Measurements from ENCODE around the gene RGS6. TPM values are rescaled to one million over a fixed set of nuclear protein-coding genes. Genes with fewer than 3 reads are reported as not detected.
A peak's percentile ranks its signal among the peaks of the same experiment; 100 is the strongest.

The RGS6 gene
- polyA plus RNA-seq, 1 donor, result 1.00 TPM

DNA sequence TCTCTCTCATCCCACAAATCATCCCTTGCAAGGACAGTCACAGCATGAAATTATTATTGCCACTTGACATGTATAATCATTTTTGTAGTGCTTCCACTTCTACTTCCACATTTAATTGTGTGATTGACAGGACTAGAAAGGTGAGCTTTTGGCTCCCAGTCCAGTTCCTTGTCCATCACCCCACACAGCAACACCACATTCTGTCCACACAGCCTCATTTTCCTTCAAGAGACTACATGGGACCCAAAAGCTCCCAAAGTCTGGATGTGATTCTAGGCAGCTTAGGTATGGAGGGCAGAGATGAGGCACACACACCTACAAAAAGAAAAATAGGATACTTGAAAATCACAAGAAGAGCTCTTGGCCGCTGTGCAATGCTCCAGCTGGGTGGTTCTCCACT is 595.4 kb downstream of the RGS6 start:
- no peak for DNase-seq

- DNase-seq, result no peak
Measured at GRCh38 chr14:72528059-72528862, 596.0 kb downstream of the RGS6 start.

DNA sequence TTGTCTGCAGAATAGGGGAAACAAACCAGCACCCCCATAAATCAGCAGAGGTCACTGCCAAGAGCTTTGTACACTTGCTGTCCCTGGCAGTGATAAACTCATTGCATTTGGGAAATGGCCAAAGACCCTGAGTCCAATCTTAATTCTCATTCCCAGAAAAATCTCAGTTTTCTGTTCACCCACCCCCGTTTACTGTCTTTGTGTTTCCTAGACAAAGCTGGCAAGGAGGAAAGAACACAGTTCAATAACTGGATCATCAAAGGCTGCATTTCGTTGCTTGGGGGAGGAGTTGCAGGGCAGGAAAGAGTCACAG is 596.6 kb downstream of the RGS6 start:
- DNase-seq, result no peak

GRCh38 chr14:72532686-72533454 is 600.6 kb downstream of the RGS6 start:
- DNase-seq, result no peak

- DNase-seq, result no peak
Measured at GRCh38 chr14:72535485-72535884, 603.3 kb downstream of the RGS6 start.

GRCh38 chr14:72538387-72538786 is 606.2 kb downstream of the RGS6 start:
- DNase-seq, result no peak

DNA sequence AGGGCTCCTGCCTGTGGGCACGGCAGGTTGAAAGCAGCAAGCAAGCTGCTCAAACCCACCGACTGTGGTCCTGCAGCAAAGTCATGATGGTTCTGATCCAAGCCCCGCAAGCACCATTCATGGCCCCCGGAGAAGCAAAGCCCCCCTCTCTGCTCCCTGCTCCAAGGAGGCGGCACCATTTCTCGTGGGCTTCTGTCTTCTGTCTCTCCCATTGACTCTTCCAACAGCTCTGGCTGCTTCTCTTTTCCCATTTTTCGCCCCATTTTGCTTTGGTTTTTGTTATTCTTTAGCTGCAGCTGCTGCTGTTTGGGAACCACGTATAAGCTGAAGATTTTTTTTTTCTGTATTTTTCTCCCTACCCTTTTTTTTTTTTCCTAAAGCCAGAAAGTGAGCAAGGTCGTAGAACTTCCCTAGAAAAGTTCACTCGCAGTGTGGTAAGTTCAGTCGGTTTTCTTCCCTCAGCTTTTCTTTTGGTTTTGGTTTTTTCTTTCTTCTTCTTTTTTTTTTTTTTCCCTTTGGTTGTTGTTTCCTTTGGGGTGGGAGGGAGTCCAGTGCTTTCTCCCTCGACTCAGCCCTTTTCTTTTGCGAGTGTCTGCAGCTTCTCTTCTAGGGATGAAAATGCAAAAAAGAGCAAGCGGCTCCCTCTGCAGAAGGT is 607.6 kb downstream of the RGS6 start:
- no peak for DNase-seq

DNA sequence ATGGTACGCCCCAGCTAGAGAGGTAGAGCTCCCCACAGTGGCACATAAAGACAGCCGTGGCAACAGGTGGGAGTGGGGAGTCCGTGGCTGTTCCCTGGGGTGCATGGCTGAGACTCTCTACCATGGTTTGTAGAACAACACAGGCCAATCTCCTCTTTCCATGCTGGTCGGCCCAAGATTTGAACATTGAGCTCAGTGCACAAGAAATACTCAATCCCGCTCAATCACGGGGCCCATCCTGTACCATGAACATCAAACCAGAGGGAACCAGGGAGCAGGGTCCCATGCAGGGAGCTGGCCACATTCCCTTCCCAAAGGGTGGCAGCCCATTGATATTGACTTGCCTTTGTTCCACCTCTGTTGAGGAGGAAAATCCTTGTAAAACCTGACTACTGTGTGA is 608.6 kb downstream of the RGS6 start:
- no peak for DNase-seq

DNA sequence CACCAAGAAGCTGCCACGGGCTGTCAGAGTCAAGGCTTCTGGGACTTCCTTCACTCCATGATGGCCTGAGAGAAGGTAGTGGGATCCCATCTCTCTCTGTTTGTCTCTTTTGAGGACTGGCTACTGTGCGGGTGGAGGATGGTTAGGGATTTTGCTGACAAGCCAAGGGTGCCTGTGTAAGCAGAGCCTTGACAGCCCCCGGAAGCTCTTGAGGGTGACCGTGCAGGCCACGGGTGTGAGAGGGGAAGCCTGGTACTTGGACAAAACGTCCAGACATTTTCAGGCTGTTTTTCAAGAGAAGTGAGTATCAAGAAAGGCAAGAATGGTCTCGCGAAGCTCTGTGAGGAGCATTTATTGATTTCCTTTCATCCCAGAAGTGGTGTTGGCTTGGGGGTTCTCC is 609.3 kb downstream of the RGS6 start:
- no peak for DNase-seq

DNA sequence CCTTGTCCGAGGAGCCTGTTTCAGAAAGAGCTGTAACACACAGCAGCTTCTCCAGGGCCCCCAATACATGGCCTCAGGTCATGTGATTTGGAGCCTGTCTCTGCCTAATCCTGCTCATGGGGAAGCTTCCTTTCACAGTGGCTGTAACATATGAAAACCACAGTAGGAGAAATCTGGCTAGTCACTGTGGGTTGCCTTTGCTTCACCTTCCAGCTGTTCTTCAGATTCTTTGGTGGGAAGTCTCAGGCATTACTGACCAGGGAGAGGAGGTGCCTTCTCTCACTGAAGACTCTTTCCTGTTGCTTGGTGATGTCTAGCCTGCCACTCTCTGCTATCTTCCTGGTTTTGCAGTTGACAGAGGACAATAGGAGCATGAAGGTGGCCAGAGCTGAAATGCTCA is 611.1 kb downstream of the RGS6 start:
- no peak for DNase-seq

GRCh38 chr14:72544615-72545387 is 612.6 kb downstream of the RGS6 start:
- DNase-seq, result peak; percentile 33

- no peak for DNase-seq
Measured at GRCh38 chr14:72545411-72546311, 613.4 kb downstream of the RGS6 start.

GRCh38 chr14:72546344-72547016 is 614.3 kb downstream of the RGS6 start:
- DNase-seq, result no peak

GRCh38 chr14:72547999-72548398 is 615.8 kb downstream of the RGS6 start:
- DNase-seq, result no peak

- no peak for DNase-seq
Measured at GRCh38 chr14:72549026-72549425, 616.8 kb downstream of the RGS6 start.

GRCh38 chr14:72549854-72550253 is 617.6 kb downstream of the RGS6 start:
- DNase-seq, result no peak

DNA sequence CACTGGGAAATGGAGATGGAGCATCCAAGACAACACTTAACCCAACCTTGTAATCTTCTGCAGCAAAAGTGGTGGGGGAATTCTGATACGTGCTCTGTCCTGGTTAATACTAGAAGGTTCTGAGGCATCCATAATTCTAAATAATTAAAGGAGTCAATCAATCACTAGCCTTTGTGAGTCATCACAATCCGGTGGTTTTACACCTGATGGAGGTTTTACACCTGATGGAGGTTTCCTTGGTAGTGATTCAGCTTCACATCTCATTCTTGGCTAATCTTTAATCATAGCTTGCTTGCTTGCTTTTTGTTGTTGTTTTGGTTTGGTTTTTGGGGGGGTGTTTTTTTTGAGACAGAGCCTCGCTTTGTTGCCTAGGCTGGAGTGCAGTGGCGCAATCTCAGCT is 618.3 kb downstream of the RGS6 start:
- DNase-seq, result no peak

DNA sequence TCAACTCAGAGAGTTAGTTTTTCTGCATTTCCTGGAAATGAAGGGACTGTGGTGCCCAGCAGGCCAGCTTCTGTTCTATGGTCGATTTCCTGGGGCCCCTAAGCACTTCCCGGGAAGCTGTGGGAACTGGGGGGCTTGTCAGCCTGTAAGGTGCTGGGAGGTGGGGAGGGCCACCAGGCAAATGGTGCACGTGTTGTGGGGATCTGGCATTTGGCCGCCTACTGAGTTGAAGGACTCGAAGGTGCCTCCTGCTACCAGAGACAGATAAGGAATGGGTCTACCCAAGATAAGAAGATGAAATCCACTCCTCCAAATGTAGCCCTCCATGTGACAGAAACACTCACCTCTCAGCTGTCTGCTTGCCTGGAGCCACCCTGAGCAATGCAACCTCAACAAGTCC is 620.0 kb downstream of the RGS6 start:
- no peak for DNase-seq

DNA sequence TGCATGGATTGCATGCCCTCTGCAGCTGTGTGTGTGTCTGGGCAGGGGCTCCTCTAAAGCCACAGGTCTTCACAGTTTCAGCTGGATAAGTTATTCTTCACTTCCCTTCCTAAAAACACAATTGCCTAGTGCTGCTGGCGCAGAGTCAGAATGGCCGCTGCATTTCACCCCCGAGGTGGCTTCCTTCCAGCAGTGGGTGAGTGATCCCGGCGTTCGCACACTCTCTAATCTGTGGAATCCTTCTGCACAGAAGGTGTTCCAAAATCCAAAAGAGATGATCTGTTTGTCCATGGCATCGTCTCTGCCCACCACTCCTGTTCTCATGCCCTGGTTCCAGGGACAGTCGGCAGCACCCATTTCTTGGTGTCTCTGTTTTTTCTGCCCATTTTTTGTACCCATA is 620.9 kb downstream of the RGS6 start:
- DNase-seq, result no peak

DNA sequence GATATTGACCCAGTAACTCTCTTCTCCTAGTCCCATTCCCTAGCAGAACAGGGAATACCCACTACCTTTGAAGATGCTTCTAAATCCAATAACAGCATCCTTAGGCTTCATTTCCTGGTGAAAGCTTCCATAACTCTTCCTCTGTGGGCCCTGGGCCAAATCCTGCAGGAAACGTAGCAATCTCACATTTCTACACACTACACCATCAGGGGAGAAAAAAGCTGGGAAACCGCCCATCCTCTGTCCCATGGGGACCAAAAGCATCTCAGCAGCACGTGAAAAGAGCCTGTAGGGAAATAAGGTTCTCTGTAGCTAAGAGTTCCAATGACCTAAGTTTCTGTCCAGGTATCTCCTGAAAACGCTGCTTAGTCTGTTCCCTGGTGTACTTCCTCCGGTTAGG is 621.4 kb downstream of the RGS6 start:
- no peak for DNase-seq

DNA sequence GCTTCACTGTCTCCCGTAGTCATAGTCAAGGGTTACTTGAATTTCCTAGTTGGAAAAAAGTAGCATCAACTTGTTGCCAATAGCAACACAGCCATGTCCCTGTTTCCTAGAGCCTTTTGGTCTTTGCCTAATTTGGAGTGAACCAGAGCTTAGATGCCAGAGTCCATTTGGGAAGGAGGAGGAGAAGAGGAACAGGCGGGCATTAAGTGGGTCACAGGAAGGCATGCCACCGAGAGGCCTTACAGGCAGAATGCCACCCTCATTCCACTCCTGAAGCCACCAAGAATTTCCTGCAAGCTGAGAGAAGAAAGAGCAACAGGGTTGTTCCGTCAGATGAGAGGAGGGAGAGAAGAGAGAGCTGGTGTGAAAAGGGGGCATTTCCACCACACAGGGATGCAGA is 622.2 kb downstream of the RGS6 start:
- DNase-seq, result no peak
